Astrocyte of the cerebellum (primary cell): ENCODE data around the gene SEMA5B.

Source experiments
- DNase-seq: peaks from one replicate; pipeline ENCODE4 v3.0.0-alpha.2; 2011; ENCODE audit warnings: low read depth
- H3K4me3 ChIP-seq: 2 replicates; pipeline ENCODE4 v1.5.1; 2011; ENCODE audit warnings: mild to moderate bottlenecking, low read depth, low read length, moderate library complexity
- in situ Hi-C: cut with HindIII; loops from 2 replicates; pipeline ENCODE4 v1.10.0; 2017; ENCODE audit warnings: low sequenced_read_pairs
- TF ChIP-seq, protein P1 (sequence below): IDR thresholded peaks from 2 replicates; pipeline ENCODE4 v1.5.1; 2012; ENCODE audit warnings: low read length, low read depth, moderate library complexity, mild to moderate bottlenecking; ENCODE audit errors: missing control alignments

The SEMA5B gene

DNA sequence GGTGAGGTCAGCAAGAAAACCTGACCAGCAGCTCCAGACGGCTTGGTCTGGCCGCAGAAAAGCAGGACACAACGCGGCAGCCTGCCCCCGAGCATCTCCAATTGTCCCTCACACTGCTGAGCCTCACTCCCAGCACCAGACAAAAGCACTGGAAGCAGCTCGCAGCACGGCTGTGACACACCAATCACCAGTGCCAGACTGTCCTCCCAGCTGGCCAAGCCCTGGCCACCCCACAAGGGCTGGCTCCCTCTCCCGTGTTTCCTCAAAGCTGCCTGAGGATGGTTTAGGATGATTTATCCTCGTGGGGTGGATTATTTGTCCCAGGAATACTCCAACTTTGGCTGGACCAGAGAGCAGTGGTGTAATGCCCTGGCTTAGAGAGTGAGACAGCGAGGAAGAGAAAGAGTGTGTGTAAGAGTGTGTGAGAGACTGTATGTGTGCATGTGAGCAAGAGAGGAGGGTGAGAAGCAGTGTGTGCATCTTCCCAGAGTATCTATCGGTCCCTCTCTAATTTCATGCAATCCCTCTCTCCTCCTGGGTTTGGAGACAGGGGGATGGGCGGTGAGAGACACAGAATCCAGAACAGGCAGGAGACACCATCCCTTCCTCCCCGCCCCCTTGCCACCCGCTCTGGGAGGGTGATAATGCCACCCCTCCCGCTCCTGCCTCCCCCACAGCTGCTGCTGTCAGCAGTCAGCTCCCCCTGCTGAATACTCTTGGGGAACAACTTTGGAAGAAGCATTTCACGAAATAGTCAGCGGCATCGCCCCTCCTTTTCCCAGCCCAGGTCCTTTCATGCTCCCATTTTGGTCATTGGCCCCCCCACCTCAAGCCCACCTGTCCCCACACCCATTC is 34.2 kb downstream of the SEMA5B start:
- TF ChIP-seq, protein P1, sequence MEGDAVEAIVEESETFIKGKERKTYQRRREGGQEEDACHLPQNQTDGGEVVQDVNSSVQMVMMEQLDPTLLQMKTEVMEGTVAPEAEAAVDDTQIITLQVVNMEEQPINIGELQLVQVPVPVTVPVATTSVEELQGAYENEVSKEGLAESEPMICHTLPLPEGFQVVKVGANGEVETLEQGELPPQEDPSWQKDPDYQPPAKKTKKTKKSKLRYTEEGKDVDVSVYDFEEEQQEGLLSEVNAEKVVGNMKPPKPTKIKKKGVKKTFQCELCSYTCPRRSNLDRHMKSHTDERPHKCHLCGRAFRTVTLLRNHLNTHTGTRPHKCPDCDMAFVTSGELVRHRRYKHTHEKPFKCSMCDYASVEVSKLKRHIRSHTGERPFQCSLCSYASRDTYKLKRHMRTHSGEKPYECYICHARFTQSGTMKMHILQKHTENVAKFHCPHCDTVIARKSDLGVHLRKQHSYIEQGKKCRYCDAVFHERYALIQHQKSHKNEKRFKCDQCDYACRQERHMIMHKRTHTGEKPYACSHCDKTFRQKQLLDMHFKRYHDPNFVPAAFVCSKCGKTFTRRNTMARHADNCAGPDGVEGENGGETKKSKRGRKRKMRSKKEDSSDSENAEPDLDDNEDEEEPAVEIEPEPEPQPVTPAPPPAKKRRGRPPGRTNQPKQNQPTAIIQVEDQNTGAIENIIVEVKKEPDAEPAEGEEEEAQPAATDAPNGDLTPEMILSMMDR: no peak
- in situ Hi-C loops: no loop called here
- H3K4me3 ChIP-seq: no peak overlapping the region
- no peak for DNase-seq

DNA sequence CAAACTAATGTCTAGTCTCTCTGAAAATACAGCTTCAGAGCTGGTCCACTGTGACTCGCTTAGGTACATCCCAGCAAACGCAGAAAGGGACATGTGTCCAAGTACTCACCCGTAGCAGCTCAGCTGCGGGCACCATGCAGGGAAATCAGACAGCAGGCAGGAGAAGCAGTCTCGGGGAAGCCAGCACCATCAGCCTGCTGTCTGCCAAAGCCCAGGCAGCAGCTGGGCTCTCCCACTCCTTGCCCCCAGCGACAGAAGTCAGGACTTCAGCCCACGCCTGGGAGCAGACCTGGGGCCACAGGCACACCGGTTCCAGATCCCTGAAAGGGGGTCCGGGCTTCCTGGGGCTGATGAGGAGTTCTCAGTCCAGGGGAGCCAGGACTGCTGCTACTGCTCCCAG is 34.9 kb downstream of the SEMA5B start:
- no peak overlapping the region for H3K4me3 ChIP-seq
- DNase-seq: no peak
- in situ Hi-C loops: no loop called here
- TF ChIP-seq, protein P1: no peak

DNA sequence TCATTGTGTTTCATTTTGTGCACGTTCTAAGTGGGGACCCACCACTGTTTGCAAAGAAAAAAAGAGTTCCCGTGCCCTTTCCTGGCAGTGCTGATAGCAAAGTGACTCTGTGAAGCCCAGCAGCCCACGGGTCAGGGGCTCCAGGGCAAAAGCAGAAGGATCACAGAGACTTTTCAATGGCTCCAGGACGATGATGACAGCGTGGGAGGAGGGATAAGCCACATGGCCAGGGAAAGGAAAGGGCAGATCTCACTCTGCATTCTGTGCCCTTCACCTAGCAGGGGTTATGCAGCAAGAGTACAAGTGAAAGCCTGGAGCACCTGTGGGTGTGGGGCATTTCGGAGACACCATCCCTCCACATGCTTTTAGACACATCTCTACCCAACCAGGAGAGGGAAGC is 35.4 kb downstream of the SEMA5B start:
- no peak for DNase-seq
- no peak overlapping the region for H3K4me3 ChIP-seq
- TF ChIP-seq, protein P1: no peak
- in situ Hi-C loops: no loop called here

DNA sequence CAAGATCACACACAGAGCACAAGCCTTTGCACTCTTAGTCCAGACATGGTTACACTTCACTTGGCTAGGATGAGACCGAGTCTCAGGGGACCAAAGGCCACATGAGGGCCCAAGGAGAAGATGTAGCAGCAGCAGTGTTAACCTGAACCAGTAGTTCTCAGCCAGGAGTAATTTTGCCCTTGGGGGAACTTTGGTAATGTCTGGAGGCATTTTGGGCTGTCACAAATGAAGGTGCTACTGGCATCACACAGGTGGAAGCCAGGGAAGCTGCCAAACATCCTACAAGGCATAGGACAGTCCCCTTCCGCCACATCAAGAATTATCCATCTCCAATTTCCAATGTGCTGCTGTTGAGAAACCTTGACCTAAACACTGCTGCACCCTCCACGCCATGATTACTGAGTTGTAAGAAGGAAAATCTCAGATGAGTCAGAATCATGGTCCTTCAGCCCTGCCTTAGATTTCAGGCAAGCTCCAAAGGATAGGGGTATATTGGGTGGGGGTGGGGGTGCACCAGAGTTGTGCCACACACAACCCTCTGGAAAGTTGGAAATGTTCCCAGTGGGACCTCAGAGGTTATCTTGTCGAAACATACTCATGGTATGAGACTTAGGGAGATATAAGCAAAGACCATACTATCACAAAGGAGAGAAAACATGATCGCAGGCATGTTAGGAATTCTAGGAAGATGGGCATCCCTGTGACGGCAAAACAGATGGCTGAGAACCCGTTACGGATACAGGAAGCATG is 36.2 kb downstream of the SEMA5B start:
- in situ Hi-C loops: no loop called here
- TF ChIP-seq, protein P1: no peak
- no peak for DNase-seq
- no peak overlapping the region for H3K4me3 ChIP-seq

DNA sequence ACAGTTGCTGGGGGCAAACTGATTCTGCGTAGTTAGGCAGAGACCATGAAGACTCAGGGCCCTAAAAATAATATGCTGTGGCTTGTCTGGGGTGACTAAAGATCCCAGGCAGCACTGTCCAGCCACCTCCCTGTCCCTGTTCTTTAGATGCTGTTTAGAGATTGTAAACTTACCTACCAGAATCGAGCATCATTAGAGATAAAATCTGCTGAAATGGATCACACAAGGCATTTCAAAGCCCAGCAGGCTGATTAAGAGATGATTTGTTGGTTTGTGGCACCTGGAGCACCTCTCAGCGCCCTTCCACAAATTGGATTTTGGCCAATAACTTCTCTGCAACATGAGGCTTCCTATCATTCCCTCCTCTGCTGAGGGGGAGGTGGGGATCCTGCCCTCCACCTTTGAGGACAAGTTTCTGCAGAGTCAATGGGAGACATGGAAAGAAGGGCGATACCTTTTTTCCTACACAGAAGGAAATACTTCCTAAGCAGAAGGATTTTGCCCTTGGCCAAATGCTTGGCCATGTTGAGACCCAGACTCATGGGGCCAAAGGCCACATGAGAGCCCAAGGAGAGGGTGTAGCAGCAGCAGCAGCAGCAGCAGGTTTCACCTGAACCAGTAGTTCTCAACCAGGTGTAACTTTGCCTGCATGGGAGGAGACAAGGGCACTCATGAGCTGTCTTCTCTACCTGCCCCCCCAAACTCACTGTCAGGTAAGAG is 37.5 kb downstream of the SEMA5B start:
- H3K4me3 ChIP-seq: no peak overlapping the region
- TF ChIP-seq, protein P1: no peak
- in situ Hi-C loops: no loop called here
- no peak for DNase-seq

DNA sequence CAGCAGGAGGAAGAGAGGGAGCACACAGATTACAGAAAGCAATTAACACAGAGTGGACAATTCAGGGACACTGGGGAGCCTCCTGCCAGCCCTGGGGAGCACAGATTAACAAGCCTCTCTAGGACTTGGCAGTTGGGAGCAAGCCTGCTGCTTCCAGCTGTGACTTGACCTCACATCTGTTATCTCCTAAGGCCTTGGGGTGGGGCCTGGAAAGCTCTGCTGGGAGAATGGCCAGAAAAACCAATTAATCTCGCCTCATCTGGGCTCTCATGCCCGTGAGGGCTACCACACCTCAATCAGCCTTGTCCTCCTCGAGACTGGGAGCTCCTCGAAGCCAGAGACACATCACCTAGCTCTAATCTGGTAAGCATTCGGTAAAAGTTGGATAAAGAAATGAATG is 39.1 kb downstream of the SEMA5B start:
- in situ Hi-C loops: no loop called here
- no peak for DNase-seq
- H3K4me3 ChIP-seq: no peak overlapping the region
- TF ChIP-seq, protein P1: no peak
